HG02943 (cell line): ENCODE results near the gene UBE2G2.

ENCODE experiments used
- ATAC-seq: cut with Tn5 transposase; IDR thresholded peaks from one replicate; pipeline ENCODE4 v1.9.1; 2021; ENCODE audit warnings: mild to moderate bottlenecking, low read depth, moderate library complexity; ENCODE audit not compliant: unreplicated experiment

Gene UBE2G2

GRCh38 chr21:44792702-44793591 lies 8.7 kb downstream of the UBE2G2 start:
- no peak for ATAC-seq

GRCh38 chr21:44791993-44792392 lies 9.6 kb downstream of the UBE2G2 start:
- no peak for ATAC-seq

- ATAC-seq: no peak
Observed at GRCh38 chr21:44791246-44791645, 10.4 kb downstream of the UBE2G2 start.

- no peak for ATAC-seq
Observed at GRCh38 chr21:44790368-44790767, 11.3 kb downstream of the UBE2G2 start.

- ATAC-seq: no peak
Observed at GRCh38 chr21:44789880-44790279, 11.7 kb downstream of the UBE2G2 start.

GRCh38 chr21:44785620-44786335 lies 15.8 kb downstream of the UBE2G2 start:
- ATAC-seq: no peak

- ATAC-seq: no peak
Observed at GRCh38 chr21:44784810-44785209, 16.8 kb downstream of the UBE2G2 start.

GRCh38 chr21:44783020-44783696 lies 18.5 kb downstream of the UBE2G2 start:
- ATAC-seq: no peak

GRCh38 chr21:44780767-44781459 lies 20.7 kb downstream of the UBE2G2 start:
- ATAC-seq: no peak

GRCh38 chr21:44780137-44780502 lies 21.5 kb downstream of the UBE2G2 start:
- no peak for ATAC-seq

- ATAC-seq: no peak
Observed at GRCh38 chr21:44779417-44780136, 22.0 kb downstream of the UBE2G2 start.

- ATAC-seq: no peak
Observed at GRCh38 chr21:44778983-44779382, 22.6 kb downstream of the UBE2G2 start.

- ATAC-seq: no peak
Observed at GRCh38 chr21:44778499-44778911, 23.1 kb downstream of the UBE2G2 start.

GRCh38 chr21:44778094-44778493 lies 23.5 kb downstream of the UBE2G2 start:
- ATAC-seq: no peak

GRCh38 chr21:44774972-44775371 lies 26.6 kb downstream of the UBE2G2 start:
- no peak for ATAC-seq

GRCh38 chr21:44773291-44773932 lies 28.2 kb downstream of the UBE2G2 start:
- no peak for ATAC-seq

GRCh38 chr21:44771896-44772525 lies 29.6 kb downstream of the UBE2G2 start:
- no peak for ATAC-seq

- no peak for ATAC-seq
Observed at GRCh38 chr21:44767834-44768831, 33.5 kb downstream of the UBE2G2 start.
